Keratinocyte (primary cell): ENCODE measurements around the gene ZNF280D. TPM values are rescaled to one million over a fixed set of nuclear protein-coding genes. Genes with fewer than 3 reads are reported as not detected.
A peak's percentile ranks its signal among the peaks of the same experiment; 100 is the strongest.

Source experiments
- DNase-seq: peaks from one replicate; pipeline ENCODE4 v3.0.0-alpha.2; 2011; ENCODE audit warnings: low read depth, missing footprints, low spot score
- FAIRE-seq: peaks from 2 replicates; lab custom pipeline; 2011; peaks lifted over from hg19 to GRCh38; lab: Jason Lieb, UNC
- H2AFZ ChIP-seq: 2 replicates; pipeline ENCODE4 v1.6.0; 2012; ENCODE audit warnings: low read length, control low read depth, inconsistent platforms; ENCODE audit not compliant: control insufficient read depth
- H3K27ac ChIP-seq: 2 replicates; pipeline ENCODE4 v1.5.1; 2011; ENCODE audit warnings: low read length; ENCODE audit not compliant: control insufficient read depth, insufficient read depth
- H3K27me3 ChIP-seq: 3 replicates; pipeline ENCODE4 v1.6.0; 2011; ENCODE audit warnings: low read length; ENCODE audit not compliant: control insufficient read depth, insufficient read depth; ENCODE audit errors: extremely low read depth
- H3K36me3 ChIP-seq, 2 experiments: 2 replicates in 1 of 2; 3 replicates in 1 of 2; pipeline ENCODE4 v1.5.1; 2011; ENCODE audit warnings: low read length in 2 of 2, mild to moderate bottlenecking in 1 of 2; ENCODE audit not compliant: control insufficient read depth in 2 of 2, insufficient read depth in 2 of 2; ENCODE audit errors: extremely low read depth in 1 of 2
- H3K4me1 ChIP-seq: 3 replicates; pipeline ENCODE4 v1.5.1; 2011; ENCODE audit warnings: low read length; ENCODE audit not compliant: control insufficient read depth, insufficient read depth; ENCODE audit errors: extremely low read depth
- H3K4me2 ChIP-seq: 3 replicates; pipeline ENCODE4 v1.6.0; 2011; ENCODE audit warnings: low read depth, low read length; ENCODE audit not compliant: control insufficient read depth, insufficient read depth; ENCODE audit errors: extremely low read depth
- H3K4me3 ChIP-seq, 3 experiments: fragments of 200-600 bp in 1 of 3; sonication (generic) in 1 of 3; 2 replicates in 2 of 3; 3 replicates in 1 of 3; pipeline ENCODE4 v1.5.1; 2011 to 2016; ENCODE audit warnings: low read length in 3 of 3, mild to moderate bottlenecking in 3 of 3, control low read depth in 2 of 3, inconsistent platforms in 1 of 3, low read depth in 1 of 3, mixed read lengths in 1 of 3, mixed run types in 1 of 3, moderate library complexity in 1 of 3; ENCODE audit not compliant: control insufficient read depth in 2 of 3, insufficient read depth in 2 of 3; ENCODE audit errors: extremely low read depth in 1 of 3
- H3K79me2 ChIP-seq: 2 replicates; pipeline ENCODE4 v1.6.0; 2012; ENCODE audit warnings: low read length; ENCODE audit not compliant: control insufficient read depth, insufficient read depth
- H3K9ac ChIP-seq: 3 replicates; pipeline ENCODE4 v1.6.0; 2011; ENCODE audit warnings: low read length; ENCODE audit not compliant: control insufficient read depth, insufficient read depth; ENCODE audit errors: extremely low read depth
- H3K9me1 ChIP-seq: 3 replicates; pipeline ENCODE4 v1.6.0; 2011; ENCODE audit warnings: low read length; ENCODE audit not compliant: control insufficient read depth, insufficient read depth; ENCODE audit errors: extremely low read depth
- H3K9me3 ChIP-seq: 2 replicates; pipeline ENCODE4 v1.5.1; 2012; ENCODE audit warnings: low read depth, low read length; ENCODE audit not compliant: control insufficient read depth
- H4K20me1 ChIP-seq: 3 replicates; pipeline ENCODE4 v1.6.0; 2011; ENCODE audit warnings: low read length; ENCODE audit not compliant: control insufficient read depth, insufficient read depth; ENCODE audit errors: extremely low read depth
- EZH2 ChIP-seq: IDR thresholded peaks from one replicate; pipeline ENCODE4 v1.6.1; 2012; ENCODE audit warnings: inconsistent platforms, mild to moderate bottlenecking, low read length, moderate library complexity
- dilution Hi-C: fragments of 300-500 bp; cut with MboI; formaldehyde crosslinking; loops from one replicate; pipeline ENCODE4 v1.7.0; 2020; ENCODE audit warnings: low sequenced_read_pairs; ENCODE audit not compliant: extremely low pct_ligation_motif_present
- polyA plus RNA-seq, 5 experiments: library from polyadenylated mRNA; depleted of rRNA in 3 of 5; stranded (reverse) in 3 of 5; stranded (forward) in 1 of 5; unstranded in 1 of 5; fragments of >200 nt; gene quantifications; 1 replicate in 1 of 5; 2 replicates in 3 of 5; 3 replicates in 1 of 5; pipeline versions ENCODE4 v1.2.1 to v1.2.3, GENCODE V29; 2011 to 2012; ENCODE audit warnings: missing spikeins in 2 of 5, low read depth in 1 of 5, low replicate concordance in 1 of 5
- TF ChIP-seq, protein P1 (sequence below), 3 experiments: IDR thresholded peaks in 1 of 3; conservative IDR thresholded peaks in 1 of 3; optimal IDR thresholded peaks in 1 of 3; 2 replicates in 2 of 3; 3 replicates in 1 of 3; pipeline versions ENCODE3 to v1.5.1; 2011; ENCODE audit warnings: low read length in 3 of 3, mild to moderate bottlenecking in 3 of 3, moderate library complexity in 2 of 3, control low read depth in 1 of 3, inconsistent platforms in 1 of 3; ENCODE audit not compliant: insufficient read depth in 2 of 3; ENCODE audit errors: extremely low read depth in 1 of 3

Gene ZNF280D
- polyA plus RNA-seq, 1 donor (not counting 4 experiments of a cell fraction or from before 2014, with no cell fraction given) = 8.7 TPM

DNA sequence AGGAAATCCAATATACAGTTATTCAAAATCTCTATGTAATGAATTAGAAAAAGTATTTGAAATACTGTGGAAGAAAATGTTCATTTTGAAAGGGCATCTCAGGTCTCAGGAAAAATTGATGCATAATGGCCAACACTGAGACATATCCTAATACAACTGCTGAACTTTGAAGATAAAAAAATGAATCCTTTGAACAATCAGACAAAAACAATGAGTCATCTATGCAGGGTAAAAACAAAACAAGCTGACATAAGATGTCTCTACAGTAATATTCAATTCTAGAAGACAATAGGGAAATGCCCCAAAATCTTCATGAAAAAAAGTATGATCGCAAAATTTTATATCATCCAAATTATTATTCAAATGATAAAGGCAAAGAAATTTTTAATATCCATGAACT is 34.0 kb upstream of the ZNF280D start:
- no peak for DNase-seq
- Histone ChIP-seq H3K36me3 (no peaks in the 10 kb centered on the region), H2AFZ (no peak overlapping the region), H3K27me3 (no peaks in the 10 kb centered on the region), H3K4me1 (peaks cover 6% of the 10 kb centered on the region), H3K27ac (no peak overlapping the region), H3K9ac (no peak overlapping the region), H3K79me2 (no peaks in the 10 kb centered on the region), H3K4me2 (no peak overlapping the region), H3K9me1 (no peaks in the 10 kb centered on the region), H4K20me1 (no peaks in the 10 kb centered on the region), H3K4me3 (no peak overlapping the region), H3K9me3 (no peaks in the 10 kb centered on the region)
- dilution Hi-C loops = no loop called here
- FAIRE-seq = peak; percentile 65
- TF ChIP-seq, protein P1, sequence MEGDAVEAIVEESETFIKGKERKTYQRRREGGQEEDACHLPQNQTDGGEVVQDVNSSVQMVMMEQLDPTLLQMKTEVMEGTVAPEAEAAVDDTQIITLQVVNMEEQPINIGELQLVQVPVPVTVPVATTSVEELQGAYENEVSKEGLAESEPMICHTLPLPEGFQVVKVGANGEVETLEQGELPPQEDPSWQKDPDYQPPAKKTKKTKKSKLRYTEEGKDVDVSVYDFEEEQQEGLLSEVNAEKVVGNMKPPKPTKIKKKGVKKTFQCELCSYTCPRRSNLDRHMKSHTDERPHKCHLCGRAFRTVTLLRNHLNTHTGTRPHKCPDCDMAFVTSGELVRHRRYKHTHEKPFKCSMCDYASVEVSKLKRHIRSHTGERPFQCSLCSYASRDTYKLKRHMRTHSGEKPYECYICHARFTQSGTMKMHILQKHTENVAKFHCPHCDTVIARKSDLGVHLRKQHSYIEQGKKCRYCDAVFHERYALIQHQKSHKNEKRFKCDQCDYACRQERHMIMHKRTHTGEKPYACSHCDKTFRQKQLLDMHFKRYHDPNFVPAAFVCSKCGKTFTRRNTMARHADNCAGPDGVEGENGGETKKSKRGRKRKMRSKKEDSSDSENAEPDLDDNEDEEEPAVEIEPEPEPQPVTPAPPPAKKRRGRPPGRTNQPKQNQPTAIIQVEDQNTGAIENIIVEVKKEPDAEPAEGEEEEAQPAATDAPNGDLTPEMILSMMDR (optimal IDR thresholded peaks at IDR 0.05 in 1 of 3, IDR thresholded peaks at IDR 0.05 in 1 of 3, conservative IDR thresholded peaks at IDR 0.05 in 1 of 3; ENCODE audit: extremely low read depth in 1 of 3, insufficient read depth in 2 of 3, low read length in 3 of 3) = no peak
- no peak for TF ChIP-seq EZH2

DNA sequence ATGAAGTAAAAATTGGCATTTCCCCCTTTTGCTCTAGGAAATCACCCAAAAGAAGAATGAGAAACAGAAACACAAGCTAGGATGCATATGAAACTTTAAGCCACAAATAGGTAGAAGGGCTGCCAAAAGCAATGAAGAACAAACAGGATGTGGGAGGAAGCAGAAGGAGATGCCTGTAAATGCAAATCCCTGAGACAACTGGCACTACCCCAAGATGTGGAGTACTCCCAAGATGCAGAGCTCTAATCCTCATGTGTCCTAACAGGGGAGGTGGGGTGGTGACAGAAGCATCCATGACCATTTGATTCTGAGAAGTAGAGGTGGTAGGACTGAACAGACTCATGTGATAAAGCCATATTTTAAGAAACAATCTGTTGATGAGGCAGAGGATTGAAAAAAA is 31.9 kb upstream of the ZNF280D start:
- no peaks in the 10 kb centered on the region for H4K20me1 ChIP-seq
- H3K36me3 ChIP-seq = no peaks in the 10 kb centered on the region
- no peaks in the 10 kb centered on the region for H3K79me2 ChIP-seq
- H2AFZ ChIP-seq = no peak overlapping the region
- no peaks in the 10 kb centered on the region for H3K27me3 ChIP-seq
- FAIRE-seq (no peak), DNase-seq (no peak)
- TF ChIP-seq EZH2 = no peak
- TF ChIP-seq, protein P1 (optimal IDR thresholded peaks at IDR 0.05 in 1 of 3, IDR thresholded peaks at IDR 0.05 in 1 of 3, conservative IDR thresholded peaks at IDR 0.05 in 1 of 3; ENCODE audit: extremely low read depth in 1 of 3, insufficient read depth in 2 of 3, low read length in 3 of 3) = no peak
- peaks cover 13% of the 10 kb centered on the region for H3K4me1 ChIP-seq
- H3K9me1 ChIP-seq = no peaks in the 10 kb centered on the region
- no peak overlapping the region for H3K27ac ChIP-seq
- no peaks in the 10 kb centered on the region for H3K9me3 ChIP-seq
- H3K4me3 ChIP-seq = no peak overlapping the region
- H3K4me2 ChIP-seq = no peak overlapping the region
- dilution Hi-C loops = no loop called here
- no peak overlapping the region for H3K9ac ChIP-seq
